ENCODE measurements around the gene PRKCE.
"Not testable (repeated sequence)": the region's sequence is repeated elsewhere in the genome, so short reads cannot be mapped to it uniquely, and the experiment has no call there.

Gene PRKCE

DNA sequence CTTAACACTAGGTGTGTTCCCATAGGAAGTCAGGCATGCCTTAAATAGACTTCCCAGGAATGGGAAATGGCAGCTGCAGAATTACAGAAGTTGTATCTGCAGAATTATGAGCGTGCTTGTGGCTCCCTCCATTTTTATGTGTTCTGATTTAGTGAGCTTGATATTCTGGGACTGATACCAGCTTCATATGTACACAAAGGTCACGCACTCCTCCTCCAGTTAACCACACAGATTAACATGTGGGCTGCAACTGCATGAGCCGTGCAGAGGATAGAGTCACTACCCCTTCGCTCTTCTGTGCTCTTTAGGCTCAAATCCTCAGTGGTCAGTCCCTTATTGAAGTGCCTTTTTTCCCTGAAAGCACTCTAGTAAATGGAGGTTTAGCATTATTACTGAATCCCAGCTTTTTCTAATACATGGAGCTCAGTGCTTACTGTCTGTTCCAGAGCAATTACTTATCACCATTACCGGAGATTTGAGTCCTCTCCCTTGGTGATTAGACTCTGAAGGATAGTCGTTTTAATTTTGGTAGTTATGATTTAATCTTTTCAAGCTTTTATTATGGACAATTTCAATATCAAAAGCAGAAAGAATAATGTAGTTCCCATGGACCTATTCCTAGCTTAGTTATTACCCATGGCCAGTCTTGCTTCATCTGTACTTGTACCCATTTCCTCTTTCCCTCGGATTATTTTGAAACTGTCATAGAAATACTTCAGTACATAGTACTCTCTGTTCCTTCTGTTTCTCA is 238.3 kb downstream of the PRKCE start:
- no peak for DNase-seq (ENCODE audit: low spot score)

DNA sequence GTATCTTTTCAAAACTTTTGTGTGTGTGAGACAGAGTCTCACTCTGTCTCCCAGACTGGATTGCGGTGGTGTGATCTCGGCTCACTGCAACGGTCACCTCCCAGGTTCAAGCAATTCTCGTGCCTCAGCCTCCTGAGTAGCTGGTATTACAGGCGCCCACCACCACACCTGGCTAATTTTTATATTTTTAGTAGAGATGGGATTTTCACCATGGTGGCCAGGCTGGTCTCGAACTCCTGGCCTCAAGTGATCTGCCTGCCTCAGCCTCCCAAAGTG is 238.8 kb downstream of the PRKCE start:
- DNase-seq (ENCODE audit: low spot score), result not testable (repeated sequence)

DNA sequence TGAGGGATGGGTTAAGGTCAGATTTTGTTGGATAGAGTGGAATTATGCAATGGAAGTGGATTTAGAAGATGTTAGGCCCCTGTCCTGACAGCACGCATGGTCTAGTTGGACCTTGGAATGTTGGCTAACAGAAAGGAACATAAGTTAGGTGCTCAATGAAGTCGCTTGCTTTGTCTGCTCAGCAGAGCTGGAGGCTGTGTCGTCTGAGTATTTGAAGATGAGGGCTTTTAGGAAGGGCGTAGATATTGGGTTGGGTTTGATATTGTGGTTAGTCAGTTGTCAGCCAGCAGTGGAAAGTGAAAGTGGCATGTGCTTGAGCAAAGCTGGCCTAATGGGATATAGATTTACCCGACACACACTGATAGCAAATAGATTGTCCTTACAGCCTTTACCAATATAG is 239.3 kb downstream of the PRKCE start:
- DNase-seq (ENCODE audit: low spot score), result no peak

DNA sequence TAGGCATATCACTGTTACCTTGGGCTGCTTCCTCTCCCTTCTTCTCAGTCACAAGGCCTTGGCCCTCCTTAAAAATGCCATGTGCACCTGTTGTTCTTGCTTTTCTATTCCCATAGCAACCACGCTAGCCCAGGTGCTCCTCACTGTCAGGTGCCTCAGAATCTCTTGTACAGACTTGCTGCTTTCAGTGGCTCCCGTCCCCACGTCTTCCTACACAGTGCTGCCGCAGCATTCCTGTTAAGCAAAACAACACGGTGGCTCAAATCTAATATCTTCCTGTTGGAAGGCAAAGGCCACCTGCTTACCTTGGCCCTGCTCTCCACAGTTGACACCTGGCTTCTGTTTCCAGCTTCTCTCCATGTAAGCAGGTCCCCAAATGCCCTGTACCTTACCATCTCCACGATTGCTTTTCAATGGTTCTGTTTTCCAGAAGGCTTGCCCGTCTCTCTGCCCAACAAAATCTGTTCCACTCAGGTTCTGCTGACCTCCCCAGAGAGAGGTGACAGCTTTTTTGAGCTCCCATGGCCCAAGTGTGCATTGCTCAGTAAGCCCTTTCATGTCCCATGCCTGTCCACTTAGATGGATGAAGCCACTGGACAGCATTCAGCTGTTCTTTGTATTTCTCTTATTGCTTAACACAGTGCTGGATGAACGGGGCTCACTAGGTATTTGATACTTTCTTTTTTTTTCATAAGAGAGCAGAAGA is 240.4 kb downstream of the PRKCE start:
- DNase-seq (ENCODE audit: low spot score), result no peak

DNA sequence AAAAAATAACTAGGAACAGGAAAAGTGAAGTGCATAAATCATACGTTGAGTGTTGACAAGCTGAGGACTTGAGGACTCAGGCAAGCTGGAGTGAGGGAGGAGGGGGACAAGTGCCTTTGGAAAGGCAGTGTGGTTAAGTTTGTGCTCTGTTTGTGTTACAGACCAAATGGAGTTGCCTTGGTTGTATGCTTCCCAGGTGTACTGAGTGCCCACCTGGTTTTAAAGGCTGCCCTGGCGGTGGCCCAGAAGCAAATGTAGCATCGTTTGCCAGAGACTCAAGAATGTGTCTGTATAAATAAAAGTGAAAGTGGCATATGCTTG is 240.9 kb downstream of the PRKCE start:
- no peak for DNase-seq (ENCODE audit: low spot score)

DNA sequence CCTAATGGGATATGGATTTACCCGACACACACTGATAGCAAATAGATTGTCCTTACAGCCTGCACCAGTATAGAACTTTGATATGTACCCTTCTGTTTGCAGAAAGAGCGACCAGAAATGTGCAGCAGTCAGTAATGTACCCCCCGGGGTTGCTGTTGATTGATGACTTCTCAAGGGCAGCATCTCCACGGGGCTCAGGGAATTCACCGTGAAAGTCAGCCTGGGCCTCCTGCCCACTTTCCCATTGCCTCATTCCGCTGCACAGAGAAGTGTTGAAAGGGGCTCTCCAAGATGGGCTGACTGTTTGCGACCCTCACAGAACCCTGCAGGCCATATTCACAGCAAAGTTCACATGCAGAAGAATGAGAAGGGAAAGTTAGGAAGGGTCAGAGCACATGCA is 241.3 kb downstream of the PRKCE start:
- no peak for DNase-seq (ENCODE audit: low spot score)

DNA sequence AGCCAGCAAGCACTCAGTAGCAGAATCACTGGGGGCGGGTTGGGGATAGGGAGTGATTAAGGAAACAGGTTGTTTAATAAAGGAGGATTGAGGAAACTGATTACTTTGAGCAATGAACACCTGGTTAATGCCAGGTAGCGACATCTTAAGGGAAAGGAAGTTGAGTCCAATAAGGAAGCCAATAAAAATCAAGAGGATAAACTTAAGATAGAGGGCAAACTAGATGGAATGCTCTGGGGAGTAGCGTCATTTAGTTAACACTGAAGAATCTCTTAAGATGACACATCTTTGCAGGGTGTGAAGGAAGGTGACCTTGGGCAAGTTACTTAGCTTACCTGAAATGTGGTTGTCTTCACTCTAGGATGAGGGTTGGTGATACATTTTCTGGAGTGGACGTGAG is 242.7 kb downstream of the PRKCE start:
- no peak for DNase-seq (ENCODE audit: low spot score)

DNA sequence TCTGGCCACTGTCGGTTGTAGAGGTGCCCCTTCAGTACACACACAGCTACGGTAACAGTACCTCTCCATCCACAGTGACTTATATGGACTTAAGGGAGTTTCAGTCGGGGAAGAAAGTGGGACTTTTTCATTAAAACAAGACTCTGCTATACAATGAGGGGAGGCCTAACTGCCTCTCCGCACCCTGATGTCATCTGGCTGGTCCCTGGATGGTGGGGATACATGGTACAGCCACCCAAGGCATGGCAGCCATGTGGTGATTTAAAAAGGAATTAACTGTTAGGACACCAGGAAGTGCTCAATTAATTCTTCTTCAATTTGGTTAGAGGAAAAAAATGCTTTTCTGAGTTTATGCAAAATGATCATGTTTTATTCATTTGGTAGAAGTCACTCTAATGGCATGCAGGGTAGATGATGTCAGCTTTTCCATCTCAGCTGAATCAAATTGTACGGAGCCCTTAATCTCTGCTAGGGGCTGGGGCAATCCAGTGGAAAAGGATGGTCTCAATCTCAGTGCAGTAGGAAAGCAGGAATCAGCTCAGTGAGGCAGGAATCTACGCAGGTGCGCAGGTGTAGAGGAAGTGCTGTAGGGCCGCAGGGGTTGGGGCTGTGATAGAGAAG is 243.9 kb downstream of the PRKCE start:
- no peak for DNase-seq (ENCODE audit: low spot score)

DNA sequence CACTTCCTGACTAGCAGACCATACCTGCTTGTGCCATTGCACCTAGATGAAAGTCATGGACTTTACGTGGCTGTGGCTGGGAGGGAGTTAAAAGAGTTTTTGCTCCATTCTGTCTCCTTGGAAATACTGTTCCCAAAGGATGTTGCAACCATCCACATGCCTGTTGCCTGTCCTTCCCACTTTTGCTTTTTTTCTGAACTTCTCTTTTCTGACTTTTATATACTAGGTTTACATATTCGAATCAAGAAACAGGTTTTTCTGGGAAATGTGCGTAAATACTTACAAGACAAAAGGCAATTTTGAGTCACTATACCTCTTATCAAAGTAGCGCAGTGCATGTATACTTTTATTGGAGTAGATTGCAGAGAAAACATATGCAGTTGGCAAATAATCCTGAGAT is 244.8 kb downstream of the PRKCE start:
- DNase-seq (ENCODE audit: low spot score), result no peak

DNA sequence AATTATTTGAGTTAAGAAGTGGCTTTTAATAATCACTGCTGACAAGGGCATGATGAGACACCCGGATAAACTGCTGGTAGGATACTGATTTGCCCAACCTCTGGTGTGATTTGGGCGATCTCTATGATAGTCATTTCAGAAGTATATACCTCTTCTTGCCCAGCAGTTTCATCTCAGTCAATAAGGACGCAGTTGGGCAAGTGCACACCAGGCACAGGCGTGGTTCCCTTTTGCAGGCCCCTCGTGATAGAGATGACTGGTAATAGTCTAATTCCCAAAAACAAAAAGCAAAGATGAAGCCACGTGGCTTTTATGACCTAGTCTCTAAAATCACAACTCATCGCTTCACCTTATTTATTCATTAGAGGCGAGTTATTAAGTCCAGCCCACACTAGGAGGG is 246.4 kb downstream of the PRKCE start:
- no peak for DNase-seq (ENCODE audit: low spot score)

DNA sequence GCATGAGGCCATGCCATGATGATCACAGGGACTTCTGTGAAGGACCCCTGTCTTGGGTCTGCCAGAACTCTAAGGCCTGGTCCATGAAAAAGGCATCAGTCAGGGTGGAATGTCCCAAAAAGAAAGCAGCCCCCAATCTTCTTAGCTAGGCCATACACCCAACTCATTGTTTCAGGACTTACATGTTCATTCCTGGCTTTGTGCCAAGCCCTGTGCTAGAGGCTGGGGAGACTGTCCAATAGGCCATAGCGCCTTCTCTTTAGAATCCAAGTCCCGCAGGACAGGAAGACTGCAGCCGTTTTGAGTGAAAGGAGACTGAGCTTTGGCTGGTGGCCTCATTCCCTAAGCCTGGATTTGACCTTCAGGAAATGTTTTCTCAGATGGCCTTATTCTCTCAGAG is 247.3 kb downstream of the PRKCE start:
- no peak for DNase-seq (ENCODE audit: low spot score)

DNA sequence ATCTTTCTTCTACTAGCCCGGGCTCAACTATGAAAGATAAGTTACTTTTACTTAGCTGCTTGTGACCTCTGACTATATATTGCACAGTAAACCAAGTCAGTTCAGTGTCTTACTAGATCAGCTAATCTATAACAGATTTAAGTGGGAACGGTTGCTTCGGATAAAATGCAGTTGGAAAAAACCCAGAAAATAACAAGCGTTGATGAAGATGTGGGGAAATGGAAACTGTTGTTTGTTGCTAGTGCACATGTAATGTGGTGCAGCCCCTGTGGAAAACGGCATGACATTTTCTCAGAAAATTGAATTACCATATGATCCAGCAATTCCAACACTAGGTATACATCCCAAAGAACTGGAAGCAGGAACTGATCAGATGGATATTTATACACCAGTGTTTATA is 248.5 kb downstream of the PRKCE start:
- no peak for DNase-seq (ENCODE audit: low spot score)

DNA sequence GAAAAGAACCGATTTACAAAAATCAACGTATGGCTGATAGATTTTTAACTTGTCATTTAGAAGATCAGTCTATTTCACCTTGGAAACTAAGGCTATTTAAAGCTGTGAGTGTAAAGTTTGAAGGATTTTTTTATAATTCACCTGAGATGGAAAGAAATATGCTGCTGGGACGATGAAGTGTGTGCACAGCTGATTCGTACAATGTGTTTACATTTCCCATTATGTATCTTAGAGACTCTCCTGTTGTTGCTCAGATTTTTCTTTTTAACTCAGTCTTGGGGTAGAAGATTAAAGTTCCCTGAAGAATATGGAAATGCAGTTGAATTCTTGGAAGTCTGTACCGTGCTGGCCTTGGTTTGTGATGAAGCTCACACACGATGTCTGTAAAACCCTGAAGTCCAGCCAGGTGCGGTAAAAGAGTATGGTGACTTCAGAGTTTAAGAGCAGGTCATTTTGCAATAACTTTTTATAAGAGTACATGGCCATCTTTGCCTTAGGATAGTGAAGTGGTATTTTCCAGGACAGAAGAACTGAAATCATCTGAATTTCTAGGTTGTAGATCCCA is 250.1 kb downstream of the PRKCE start:
- DNase-seq (ENCODE audit: low spot score), result no peak

DNA sequence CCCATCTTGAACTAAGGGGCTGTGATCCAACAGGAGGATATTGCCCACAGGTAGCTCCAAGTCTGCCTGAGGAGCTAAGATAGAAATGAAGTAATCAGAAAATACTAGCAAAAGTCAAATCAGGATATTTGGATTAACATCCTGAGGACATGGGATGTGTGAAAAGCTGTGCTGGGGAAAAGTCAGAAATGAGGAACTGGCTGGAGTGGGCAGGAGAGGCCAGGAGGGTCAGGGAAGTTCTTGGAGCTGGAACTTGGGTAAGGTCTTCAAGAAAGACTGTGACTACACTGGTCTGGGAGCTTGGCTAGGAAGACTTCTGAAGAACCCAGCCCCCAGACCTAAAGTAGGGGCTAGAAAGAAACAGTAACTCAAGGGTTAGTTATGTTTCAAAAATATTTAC is 250.9 kb downstream of the PRKCE start:
- no peak for DNase-seq (ENCODE audit: low spot score)

DNA sequence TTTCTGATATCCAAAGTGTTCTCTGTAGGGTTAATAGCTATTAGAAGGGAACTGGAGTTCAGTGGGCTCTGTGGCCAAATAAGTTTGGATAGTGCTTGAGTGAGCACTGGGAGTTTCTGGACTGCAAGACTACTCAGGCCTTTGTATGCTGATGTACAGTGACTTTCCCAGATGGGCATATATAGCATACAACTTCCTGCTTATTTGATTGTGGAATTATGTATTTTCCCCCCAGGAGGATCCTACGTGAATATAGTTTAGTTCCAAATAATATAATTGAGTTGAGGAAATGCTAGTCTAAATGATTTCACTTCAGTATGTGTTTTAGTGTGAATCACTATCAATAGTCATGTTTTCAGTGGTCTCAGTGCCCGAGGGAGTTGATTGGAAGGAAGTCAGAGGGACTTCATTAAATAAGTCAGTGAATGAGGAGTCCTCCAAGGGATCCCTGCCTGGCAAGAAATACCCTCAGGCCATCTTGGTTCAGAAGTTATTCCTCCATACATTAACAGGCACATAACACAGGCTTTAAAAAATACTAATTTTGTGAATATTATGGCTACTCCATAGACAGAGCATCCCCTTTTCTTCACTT is 251.4 kb downstream of the PRKCE start:
- no peak for DNase-seq (ENCODE audit: low spot score)

DNA sequence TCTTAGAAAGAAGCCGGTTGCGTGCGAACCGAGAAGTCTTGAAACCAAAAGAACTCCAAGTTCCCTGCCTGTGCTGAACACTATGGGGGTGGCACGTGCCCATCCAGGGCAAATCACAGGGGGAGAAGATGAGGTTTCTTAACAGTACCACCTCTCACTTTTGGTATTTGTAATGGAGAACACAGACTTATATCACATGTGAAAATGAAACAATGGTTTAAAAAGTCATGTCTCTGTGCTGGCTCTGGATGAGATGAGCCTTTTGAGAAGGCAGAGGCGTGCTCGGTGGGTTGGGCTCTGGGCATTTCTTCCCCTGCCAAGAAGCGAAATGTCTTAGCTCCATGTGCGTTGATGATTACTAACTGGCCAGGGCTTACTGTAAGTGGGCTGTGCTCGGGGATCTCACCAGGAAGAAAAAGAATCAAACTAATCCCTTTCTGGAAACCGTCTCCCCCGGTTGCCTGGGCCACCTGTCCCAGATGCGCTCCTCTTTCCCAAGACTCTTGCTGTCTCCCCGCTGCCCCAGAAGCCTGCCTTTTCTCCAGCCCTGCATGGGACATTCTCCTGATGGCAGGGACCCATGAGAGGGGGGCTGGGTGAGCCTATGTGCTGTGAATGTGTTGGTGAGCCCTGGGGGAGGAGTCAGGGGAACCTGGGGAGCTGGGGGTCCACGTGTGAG is 252.9 kb downstream of the PRKCE start:
- no peak for DNase-seq (ENCODE audit: low spot score)

DNA sequence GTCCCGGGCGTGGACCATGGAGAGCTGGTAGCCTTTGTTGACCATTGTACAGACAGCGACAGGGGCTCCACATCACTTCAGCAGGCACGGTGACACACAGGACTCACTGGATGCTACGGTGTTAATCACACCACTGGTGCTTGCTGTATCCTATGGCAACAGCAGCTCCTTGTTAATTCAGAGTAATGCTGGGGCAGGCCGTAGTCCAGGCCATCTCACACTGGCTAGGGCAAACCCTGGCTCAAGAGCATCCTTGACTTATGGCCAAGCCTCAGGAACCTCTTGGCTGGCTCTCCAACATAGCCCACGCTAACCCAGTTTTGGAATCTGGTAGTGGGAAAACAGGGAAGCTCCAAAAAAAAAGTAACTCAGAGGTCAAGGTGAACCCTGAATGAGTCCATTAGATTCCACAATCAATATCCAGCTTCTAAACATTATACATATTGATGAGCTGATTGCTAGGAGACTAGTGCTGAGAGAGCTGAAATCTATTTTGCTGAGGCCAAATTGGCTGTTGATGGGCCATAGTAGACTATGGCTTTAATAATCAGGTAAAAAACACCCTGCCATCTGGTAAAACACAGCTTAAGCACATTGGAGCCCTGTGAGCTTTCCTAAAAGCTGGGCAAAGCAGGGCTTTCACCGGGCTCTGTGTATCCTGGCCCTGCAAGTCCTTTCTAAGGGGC is 253.6 kb downstream of the PRKCE start:
- DNase-seq (ENCODE audit: low spot score), result no peak

DNA sequence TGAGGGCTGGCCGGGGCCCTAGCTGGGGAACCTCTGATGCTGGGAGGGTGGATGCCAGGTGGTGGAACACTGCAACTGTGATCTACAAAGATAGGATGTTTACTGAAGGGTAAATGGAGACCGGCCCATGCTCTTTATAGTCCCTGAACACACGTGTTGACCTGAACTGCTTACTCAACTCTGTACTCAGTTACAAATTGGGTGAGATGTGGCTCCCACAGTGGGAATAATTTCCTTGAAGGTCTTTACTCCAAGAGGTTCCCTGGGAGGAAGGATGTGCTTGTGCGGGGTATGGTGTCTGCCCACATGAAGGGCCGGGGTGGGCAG is 254.1 kb downstream of the PRKCE start:
- no peak for DNase-seq (ENCODE audit: low spot score)

DNA sequence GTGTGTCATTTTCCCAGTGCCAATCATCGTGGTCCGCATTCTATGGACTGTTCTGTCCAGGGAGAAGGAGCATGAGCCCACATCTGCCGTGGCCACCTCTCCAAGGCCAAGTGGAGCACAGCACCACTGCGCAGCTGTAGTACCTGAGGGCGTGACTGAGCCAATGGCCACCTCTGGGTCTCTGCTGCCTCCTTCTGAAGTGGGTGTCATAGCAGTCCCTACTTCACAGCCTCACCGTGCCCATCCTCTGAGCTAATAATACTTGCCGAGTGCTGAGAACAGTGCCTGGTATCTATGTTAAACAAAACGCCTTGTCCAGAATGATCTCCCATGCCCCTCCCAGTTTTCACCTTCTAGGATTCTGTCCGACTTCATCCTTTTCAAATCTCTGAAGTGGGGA is 256.1 kb downstream of the PRKCE start:
- no peak for DNase-seq (ENCODE audit: low spot score)

DNA sequence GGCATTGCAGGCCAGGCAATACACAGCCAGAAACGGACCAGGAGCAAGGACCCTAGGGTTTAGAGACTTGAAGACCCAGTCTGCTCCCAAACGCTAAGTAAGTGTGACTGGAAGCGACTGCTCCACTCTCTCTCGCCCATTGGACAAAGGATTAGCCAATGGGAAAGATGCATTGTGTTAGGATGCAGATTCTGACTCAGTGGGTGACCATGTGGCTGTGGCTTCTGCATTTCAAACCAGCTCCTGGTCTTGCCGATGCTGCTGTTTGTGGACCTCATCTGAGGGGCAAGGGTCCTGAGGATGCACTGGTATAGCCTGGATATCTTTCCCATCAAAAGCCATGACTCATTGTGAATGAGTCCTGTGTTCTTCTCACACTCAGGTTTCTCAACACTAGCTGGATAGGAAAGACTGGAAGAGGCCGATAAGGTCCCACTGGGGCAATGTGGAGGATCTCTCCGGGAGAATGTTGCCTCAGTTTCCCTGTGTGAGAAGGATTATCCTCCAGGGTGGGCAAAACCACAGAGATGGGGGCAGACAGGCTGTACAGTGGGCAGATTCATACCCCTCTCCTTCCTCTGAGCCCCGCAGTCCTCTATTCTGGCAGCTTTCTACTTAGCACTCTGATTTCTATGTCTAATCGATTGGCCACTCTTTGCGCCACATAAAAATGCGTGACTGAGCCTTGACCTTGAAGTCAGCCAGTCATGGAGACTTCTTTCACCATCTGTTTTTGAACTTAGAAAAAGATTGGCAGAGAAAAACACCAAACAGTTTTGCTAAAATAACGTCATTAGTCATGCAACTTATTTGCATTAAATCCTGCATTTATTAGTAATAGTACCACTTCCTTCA is 257.1 kb downstream of the PRKCE start:
- DNase-seq (ENCODE audit: low spot score), result no peak

DNA sequence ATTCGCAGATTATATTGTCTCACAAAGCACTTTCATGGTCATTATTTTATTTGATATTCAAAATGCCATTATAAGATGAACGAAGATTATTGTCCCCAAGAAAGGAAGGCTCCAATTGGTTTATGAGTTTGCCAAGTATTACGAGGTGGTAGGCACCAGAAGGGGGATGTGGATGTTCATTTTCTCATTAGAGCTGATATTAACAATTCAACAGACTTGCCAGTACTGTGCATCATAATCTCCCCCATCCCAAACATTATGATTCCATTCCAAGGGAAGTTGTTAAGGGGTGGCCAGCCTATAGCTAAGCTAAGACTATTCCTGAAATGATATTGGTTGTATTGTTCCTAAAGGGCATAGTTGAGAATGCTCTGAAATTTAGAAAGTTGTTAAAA is 257.7 kb downstream of the PRKCE start:
- no peak for DNase-seq (ENCODE audit: low spot score)

Data from putamen (tissue), 1 donor.